SH-SY5Y (cell line): ENCODE data around the gene ATL3.

Experiments
- GATA2 ChIP-seq: IDR thresholded peaks from 2 replicates; pipeline ENCODE4 v1.6.1; 2011; ENCODE audit warnings: mild to moderate bottlenecking, low read depth, low read length
- GATA3 ChIP-seq: IDR thresholded peaks from 2 replicates; pipeline ENCODE4 v1.6.1; 2011; ENCODE audit warnings: low read depth, mild to moderate bottlenecking, low read length, moderate library complexity

DNA sequence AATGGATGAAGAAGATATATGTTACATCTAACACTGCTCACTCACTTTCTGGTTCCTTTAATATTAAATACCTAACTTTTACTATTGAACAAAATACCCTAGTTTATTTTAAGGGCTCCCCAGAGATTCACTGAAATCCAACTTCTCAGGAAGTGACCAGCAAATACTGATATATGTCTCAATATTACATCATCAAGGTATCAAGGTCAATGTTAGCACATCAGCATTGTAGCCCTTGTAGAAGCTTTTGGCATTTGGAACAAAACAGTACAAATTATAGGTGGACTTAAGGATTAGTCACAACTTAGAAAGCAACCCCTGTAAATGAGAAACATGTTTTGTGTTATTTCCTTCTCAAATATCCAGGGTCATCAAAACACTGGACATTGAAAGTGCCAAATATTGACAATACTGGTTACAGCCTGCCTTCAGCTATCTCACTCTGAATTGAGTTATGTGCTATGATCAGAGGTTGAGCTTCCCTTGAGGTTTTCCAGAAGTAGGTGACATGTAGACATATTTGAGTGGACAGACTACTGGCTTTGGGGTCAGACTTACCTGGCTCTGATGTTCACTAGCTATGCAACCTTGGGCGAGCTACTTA, 1.9 kb upstream of the ATL3 start:
- TF ChIP-seq GATA2 (no peak), GATA3 (no peak)
